K562 (cell line): ENCODE measurements around the gene MED15. TPM values are rescaled to one million over a fixed set of nuclear protein-coding genes. Genes with fewer than 3 reads are reported as not detected.

ENCODE experiments used
- BHLHE40 ChIP-seq: IDR thresholded peaks from 2 replicates; pipeline ENCODE4 v1.6.1; 2011; ENCODE audit warnings: low read length, improper control_type of control experiment
- CHD7 ChIP-seq: fragments of 200-600 bp; sonication (generic); IDR thresholded peaks from one replicate; pipeline ENCODE4 v1.6.1; 2012; ENCODE audit warnings: mild to moderate bottlenecking, low read depth, low read length, inconsistent platforms
- FUS ChIP-seq: fragments of 200-400 bp; formaldehyde crosslinking; optimal IDR thresholded peaks from 2 replicates; pipeline ENCODE3; 2017; ENCODE audit warnings: low read depth, low read length
- HEY1 ChIP-seq: fragments of 250-450 bp; sonication (Bioruptor Pico); IDR thresholded peaks from 2 replicates; pipeline ENCODE4 v1.5.0; 2020; ENCODE audit warnings: mild to moderate bottlenecking, moderate library complexity, borderline replicate concordance
- MCM3 ChIP-seq: fragments of 450-650 bp; IDR thresholded peaks from 2 replicates; pipeline ENCODE4 v1.6.1; 2016
- PCBP1 ChIP-seq: fragments of 200-400 bp; formaldehyde crosslinking; IDR thresholded peaks from 2 replicates; pipeline ENCODE4 v1.6.1; 2018; ENCODE audit warnings: mild to moderate bottlenecking, low read depth, low read length; ENCODE audit not compliant: poor library complexity, severe bottlenecking
- PCBP2 ChIP-seq: fragments of 200-400 bp; formaldehyde crosslinking; IDR thresholded peaks from 2 replicates; pipeline ENCODE4 v1.6.1; 2018; ENCODE audit warnings: low read length, low read depth, mild to moderate bottlenecking, moderate library complexity; ENCODE audit not compliant: poor library complexity, severe bottlenecking
- RBM14 ChIP-seq: fragments of 200-400 bp; formaldehyde crosslinking; IDR thresholded peaks from 2 replicates; pipeline ENCODE4 v1.6.1; 2018; ENCODE audit warnings: low read depth, mild to moderate bottlenecking, low read length, moderate library complexity, borderline replicate concordance; ENCODE audit not compliant: insufficient read depth
- U2AF2 ChIP-seq: fragments of 200-400 bp; formaldehyde crosslinking; optimal IDR thresholded peaks from 2 replicates; pipeline ENCODE3; 2017; ENCODE audit warnings: low read depth, mild to moderate bottlenecking, low read length
- USF2 ChIP-seq: sonication (generic); formaldehyde crosslinking; IDR thresholded peaks from 2 replicates; pipeline ENCODE4 v1.5.0; 2020; ENCODE audit warnings: missing genetic modification reagents
- ZNF224 ChIP-seq: sonication (generic); formaldehyde crosslinking; IDR thresholded peaks from 2 replicates; pipeline ENCODE4 v1.8.0; 2022; ENCODE audit warnings: mild to moderate bottlenecking, missing genetic modification reagents
- ZNF239 ChIP-seq: fragments of 250-450 bp; sonication (Bioruptor Pico); IDR thresholded peaks from 2 replicates; pipeline ENCODE4 v1.4.0; 2020; ENCODE audit warnings: mild to moderate bottlenecking
- ZNF280B ChIP-seq: fragments of 250-450 bp; sonication (Bioruptor Pico); IDR thresholded peaks from 2 replicates; pipeline ENCODE4 v1.5.1; 2021; ENCODE audit warnings: mild to moderate bottlenecking
- ZNF584 ChIP-seq: fragments of 200-800 bp; sonication (Bioruptor generic); IDR thresholded peaks from 2 replicates; pipeline ENCODE4 v1.6.1; 2016; ENCODE audit warnings: low read depth, mild to moderate bottlenecking, missing genetic modification characterization, missing compliant biosample characterization
- polyA plus RNA-seq, 8 experiments: library from polyadenylated mRNA; depleted of rRNA in 4 of 8; stranded (reverse) in 5 of 8; unstranded in 3 of 8; fragments of >200 nt; fragmentation: Nextera tagmentation in 2 of 8; fragmentation: Illumina TruSeq in 1 of 8; extraction: Ambion mirVana in 2 of 8; extraction: Trizol in 1 of 8; gene quantifications; 2 replicates each; pipeline versions ENCODE4 v1.2.1 to v1.2.3, GENCODE V29; 2011 to 2014; ENCODE audit warnings: inconsistent platforms in 1 of 8, missing spikeins in 1 of 8
- total RNA-seq, 7 experiments: library from RNA; depleted of rRNA in 6 of 7; stranded (reverse); fragments of >200 nt in 6 of 7; fragmentation: Illumina TruSeq in 2 of 7; extraction: Trizol in 2 of 7; gene quantifications; 2 replicates each; pipeline versions ENCODE4 v1.2.1 to v1.2.3, GENCODE V29; 2011 to 2021; ENCODE audit warnings: low replicate concordance in 1 of 7

MED15 gene
- total and polyA plus RNA-seq, 9 of the 15 experiments (the other 6 are each of a cell fraction or from before 2014, with no cell fraction given), result 4.0 to 271 (median 60.1) TPM

GRCh38 chr22:20607157-20607907 lies 99.9 kb downstream of the MED15 start (continued):
- TF ChIP-seq USF2 (CRISPR knock-in tag), result peak; percentile 60
- no peak for TF ChIP-seq U2AF2
- no peak for TF ChIP-seq HEY1
- TF ChIP-seq ZNF239 (CRISPR knock-in tag), result no peak
- peak; percentile 64; the same call in 1 of the 2 replicates for TF ChIP-seq MCM3
- TF ChIP-seq ZNF224 (CRISPR knock-in tag), result no peak
- no peak for TF ChIP-seq FUS
- TF ChIP-seq PCBP1, result no peak
- TF ChIP-seq RBM14, result peak; percentile 98; the same call in 1 of the 2 replicates
- no peak for TF ChIP-seq PCBP2
- TF ChIP-seq BHLHE40, result peak; percentile 44
- peak; percentile 2; the same call in 1 of the 2 replicates for TF ChIP-seq ZNF280B (CRISPR knock-in tag)
- no peak for TF ChIP-seq CHD7
- TF ChIP-seq ZNF584 (CRISPR knock-in tag), result no peak
